HepG2 (cell line): ENCODE results near the gene C3orf70. TPM values are rescaled to one million over a fixed set of nuclear protein-coding genes. Genes with fewer than 3 reads are reported as not detected.
A peak's percentile ranks its signal among the peaks of the same experiment; 100 is the strongest.

Source experiments
- EED ChIP-seq: sonication (generic); formaldehyde crosslinking; IDR thresholded peaks from 2 replicates; pipeline ENCODE4 v1.5.0; 2020; ENCODE audit warnings: mild to moderate bottlenecking, missing genetic modification reagents
- ISL2 ChIP-seq: sonication (generic); formaldehyde crosslinking; IDR thresholded peaks from 2 replicates; pipeline ENCODE4 v1.5.0; 2020; ENCODE audit warnings: missing genetic modification reagents
- NKX3-1 ChIP-seq: sonication (generic); formaldehyde crosslinking; IDR thresholded peaks from 2 replicates; pipeline ENCODE4 v1.5.0; 2020; ENCODE audit warnings: missing genetic modification reagents
- POGZ ChIP-seq: sonication (generic); formaldehyde crosslinking; IDR thresholded peaks from 2 replicates; pipeline ENCODE4 v1.4.0; 2020; ENCODE audit warnings: mild to moderate bottlenecking, missing genetic modification reagents
- SALL1 ChIP-seq: sonication (generic); formaldehyde crosslinking; IDR thresholded peaks from 2 replicates; pipeline ENCODE4 v1.8.0; 2022; ENCODE audit warnings: mild to moderate bottlenecking, missing genetic modification reagents
- SRY ChIP-seq: sonication (generic); formaldehyde crosslinking; IDR thresholded peaks from 2 replicates; pipeline ENCODE4 v1.8.0; 2022; ENCODE audit warnings: mild to moderate bottlenecking, missing genetic modification reagents
- TFDP2 ChIP-seq: sonication (generic); formaldehyde crosslinking; IDR thresholded peaks from 2 replicates; pipeline ENCODE4 v1.4.0; 2020; ENCODE audit warnings: missing genetic modification reagents
- ZFP41 ChIP-seq: sonication (generic); formaldehyde crosslinking; IDR thresholded peaks from 2 replicates; pipeline ENCODE4 v1.4.0; 2020; ENCODE audit warnings: mild to moderate bottlenecking, missing genetic modification reagents, borderline replicate concordance
- ZFP91 ChIP-seq: sonication (generic); formaldehyde crosslinking; IDR thresholded peaks from 2 replicates; pipeline ENCODE4 v1.9.0; 2022; ENCODE audit warnings: missing genetic modification reagents, mild to moderate bottlenecking, borderline replicate concordance
- ZHX2 ChIP-seq, 2 experiments: sonication (generic) in 1 of 2; formaldehyde crosslinking in 1 of 2; IDR thresholded peaks; 2 replicates each; pipeline versions ENCODE4 v1.6.1 to v1.9.0; 2014 to 2022; ENCODE audit warnings: antibody characterized with exemption in 1 of 2, borderline replicate concordance in 1 of 2, inconsistent platforms in 1 of 2, low read depth in 1 of 2, missing genetic modification reagents in 1 of 2
- ZNF18 ChIP-seq: sonication (generic); formaldehyde crosslinking; IDR thresholded peaks from 2 replicates; pipeline ENCODE4 v1.8.0; 2022; ENCODE audit warnings: mild to moderate bottlenecking, missing genetic modification reagents; ENCODE audit not compliant: insufficient replicate concordance
- ZNF333 ChIP-seq: sonication (generic); formaldehyde crosslinking; IDR thresholded peaks from 2 replicates; pipeline ENCODE4 v1.4.0; 2020; ENCODE audit warnings: mild to moderate bottlenecking, missing genetic modification reagents, borderline replicate concordance
- ZNF556 ChIP-seq: sonication (generic); formaldehyde crosslinking; IDR thresholded peaks from 2 replicates; pipeline ENCODE4 v1.4.0; 2020; ENCODE audit warnings: mild to moderate bottlenecking, missing genetic modification reagents, borderline replicate concordance
- ZNF740 ChIP-seq: sonication (generic); formaldehyde crosslinking; IDR thresholded peaks from 2 replicates; pipeline ENCODE4 v1.4.0; 2020; ENCODE audit warnings: missing genetic modification reagents
- ZNF891 ChIP-seq: sonication (generic); formaldehyde crosslinking; IDR thresholded peaks from 2 replicates; pipeline ENCODE4 v1.5.0; 2020; ENCODE audit warnings: mild to moderate bottlenecking, missing genetic modification reagents
- polyA plus RNA-seq, 8 experiments: library from polyadenylated mRNA; depleted of rRNA in 3 of 8; stranded (reverse) in 7 of 8; unstranded in 1 of 8; fragments of >200 nt; fragmentation: Illumina TruSeq in 4 of 8; extraction: Trizol in 4 of 8; gene quantifications; 2 replicates each; pipeline versions ENCODE4 v1.2.1 to v1.2.3, GENCODE V29; 2011 to 2016; ENCODE audit warnings: low read depth in 4 of 8, missing spikeins in 1 of 8, mixed read lengths in 1 of 8; ENCODE audit not compliant: insufficient read depth in 1 of 8
- total RNA-seq, 5 experiments: library from RNA; depleted of rRNA; stranded (reverse); fragments of >200 nt; fragmentation: Illumina TruSeq; extraction: Trizol; gene quantifications; 2 replicates each; pipeline ENCODE4 v1.2.3, GENCODE V29; 2016; ENCODE audit warnings: low read depth in 1 of 5

Gene C3orf70
- total and polyA plus RNA-seq, 2 of the 13 experiments (the other 11 are each of a cell fraction or from before 2014, with no cell fraction given) = 0.79 to 2.4 TPM

GRCh38 chr3:185152410-185153170 lies at the start of gene C3orf70 (continued):
- TF ChIP-seq SRY (CRISPR knock-in tag) = 0 out of 2 replicates have a peak, but pooled peaks have one; percentile 41
- no peak for TF ChIP-seq ZNF333
- TF ChIP-seq TFDP2 (CRISPR knock-in tag) = peak; percentile 43
- TF ChIP-seq ZNF556 = peak; percentile 46; the same call in 1 of the 2 replicates
- TF ChIP-seq ZNF740 (CRISPR knock-in tag) = 0 out of 2 replicates have a peak, but pooled peaks have one; percentile 29
- peak; percentile 48; the same call in 1 of the 2 replicates for TF ChIP-seq ZFP41
- TF ChIP-seq NKX3-1 (CRISPR knock-in tag) = peak; percentile 74; the same call in 1 of the 2 replicates
- TF ChIP-seq SALL1 (CRISPR knock-in tag) = peak; percentile 52
- TF ChIP-seq EED = peak; percentile 63; the same call in 1 of the 2 replicates
- TF ChIP-seq ZNF891 (CRISPR knock-in tag) = peak; percentile 68; the same call in 1 of the 2 replicates
- 0 out of 2 replicates have a peak, but pooled peaks have one; percentile 29 for TF ChIP-seq ZFP91 (CRISPR knock-in tag)
- TF ChIP-seq POGZ (CRISPR knock-in tag) = no peak
- TF ChIP-seq ZNF18 (CRISPR knock-in tag) = no peak
- TF ChIP-seq ISL2 (CRISPR knock-in tag) = peak; percentile 32; the same call in 1 of the 2 replicates
- no peak for TF ChIP-seq ZHX2 (IDR thresholded peaks at IDR 0.05; ENCODE audit: low read depth)
- TF ChIP-seq ZHX2 (CRISPR knock-in tag; IDR thresholded peaks at IDR 0.05; ENCODE audit: borderline replicate concordance) = peak; percentile 72; the same call in 1 of the 2 replicates
